OCI-LY7 (cell line): ENCODE measurements around the gene ZNF335.

Source experiments
- CTCF ChIP-seq: fragments of 200-600 bp; sonication (generic); conservative IDR thresholded peaks from 2 replicates; pipeline ENCODE4 v1.5.1; 2014; ENCODE audit warnings: mild to moderate bottlenecking, antibody characterized with exemption, low read length, moderate library complexity, mixed read lengths
- EZH2phosphoT487 ChIP-seq: fragments of 200-600 bp; sonication (generic); IDR thresholded peaks from 2 replicates; pipeline ENCODE4 v1.6.1; 2018; ENCODE audit warnings: low read depth, borderline replicate concordance, mild to moderate bottlenecking, mixed run types, antibody characterized with exemption, low read length, moderate library complexity, mixed read lengths

GRCh38 chr20:45953672-45954071 lies 18.3 kb downstream of the ZNF335 start:
- TF ChIP-seq CTCF (no peak), EZH2phosphoT487 (no peak)
